WI38 (cell line): ENCODE data around the gene ANK2.

Experiments used
- H3K4me3 ChIP-seq: 2 replicates; pipeline ENCODE4 v1.5.1; 2011; ENCODE audit warnings: low read depth, mild to moderate bottlenecking, control low read depth, low read length
- CTCF ChIP-seq: IDR thresholded peaks from 2 replicates; pipeline ENCODE4 v1.5.1; 2012; ENCODE audit warnings: low read depth, mild to moderate bottlenecking, control low read depth, low read length

ANK2 gene

GRCh38 chr4:113049421-113050370 is at the start of gene ANK2:
Gene ANK2, plus strand, starts transcription at chr4:113049653. Its CDS starts 76 bp downstream, at chr4:113049729.
- no peak for TF ChIP-seq CTCF
- no peak within 1 kb of the TSS for H3K4me3 ChIP-seq

GRCh38 chr4:113003841-113004240 is 45.6 kb upstream of the ANK2 start:
- no peak for TF ChIP-seq CTCF
- H3K4me3 ChIP-seq, result no peak overlapping the region

- no peak overlapping the region for H3K4me3 ChIP-seq
- TF ChIP-seq CTCF, result no peak
Observed at GRCh38 chr4:113004655-113005054, 44.8 kb upstream of the ANK2 start.

- no peak overlapping the region for H3K4me3 ChIP-seq
- no peak for TF ChIP-seq CTCF
Observed at GRCh38 chr4:113006632-113007031, 42.8 kb upstream of the ANK2 start.

- no peak for TF ChIP-seq CTCF
- H3K4me3 ChIP-seq, result no peak overlapping the region
Observed at GRCh38 chr4:113007151-113007550, 42.3 kb upstream of the ANK2 start.

- no peak overlapping the region for H3K4me3 ChIP-seq
- TF ChIP-seq CTCF, result no peak
Observed at GRCh38 chr4:113008135-113008534, 41.3 kb upstream of the ANK2 start.

GRCh38 chr4:113008716-113009115 is 40.7 kb upstream of the ANK2 start:
- H3K4me3 ChIP-seq, result no peak overlapping the region
- no peak for TF ChIP-seq CTCF
